Panc1 (cell line): Measurements from ENCODE around the gene FOXK1.

Experiments
- CTCF ChIP-seq: fragments of 450-650 bp; IDR thresholded peaks from 2 replicates; pipeline ENCODE4 v1.5.1; 2017; ENCODE audit warnings: mild to moderate bottlenecking
- POLR2AphosphoS5 ChIP-seq: IDR thresholded peaks from 2 replicates; pipeline ENCODE4 v1.6.1; 2012; ENCODE audit warnings: mild to moderate bottlenecking, low read depth, low read length, moderate library complexity
- SIN3A ChIP-seq: IDR thresholded peaks from 2 replicates; pipeline ENCODE4 v1.6.1; 2012; ENCODE audit warnings: low read depth, mild to moderate bottlenecking, low read length, moderate library complexity, borderline replicate concordance; ENCODE audit not compliant: insufficient read depth
- TF ChIP-seq, protein P1 (sequence below), 2 experiments: IDR thresholded peaks; 2 replicates each; pipeline ENCODE4 v1.6.1; 2011 to 2012; ENCODE audit warnings: low read depth in 2 of 2, control low read depth in 1 of 2, low read length in 1 of 2, mild to moderate bottlenecking in 1 of 2, moderate library complexity in 1 of 2; ENCODE audit not compliant: insufficient read depth in 1 of 2

- no peak for TF ChIP-seq SIN3A
- TF ChIP-seq CTCF, result no peak
- no peak for TF ChIP-seq POLR2AphosphoS5
- TF ChIP-seq, protein P1, sequence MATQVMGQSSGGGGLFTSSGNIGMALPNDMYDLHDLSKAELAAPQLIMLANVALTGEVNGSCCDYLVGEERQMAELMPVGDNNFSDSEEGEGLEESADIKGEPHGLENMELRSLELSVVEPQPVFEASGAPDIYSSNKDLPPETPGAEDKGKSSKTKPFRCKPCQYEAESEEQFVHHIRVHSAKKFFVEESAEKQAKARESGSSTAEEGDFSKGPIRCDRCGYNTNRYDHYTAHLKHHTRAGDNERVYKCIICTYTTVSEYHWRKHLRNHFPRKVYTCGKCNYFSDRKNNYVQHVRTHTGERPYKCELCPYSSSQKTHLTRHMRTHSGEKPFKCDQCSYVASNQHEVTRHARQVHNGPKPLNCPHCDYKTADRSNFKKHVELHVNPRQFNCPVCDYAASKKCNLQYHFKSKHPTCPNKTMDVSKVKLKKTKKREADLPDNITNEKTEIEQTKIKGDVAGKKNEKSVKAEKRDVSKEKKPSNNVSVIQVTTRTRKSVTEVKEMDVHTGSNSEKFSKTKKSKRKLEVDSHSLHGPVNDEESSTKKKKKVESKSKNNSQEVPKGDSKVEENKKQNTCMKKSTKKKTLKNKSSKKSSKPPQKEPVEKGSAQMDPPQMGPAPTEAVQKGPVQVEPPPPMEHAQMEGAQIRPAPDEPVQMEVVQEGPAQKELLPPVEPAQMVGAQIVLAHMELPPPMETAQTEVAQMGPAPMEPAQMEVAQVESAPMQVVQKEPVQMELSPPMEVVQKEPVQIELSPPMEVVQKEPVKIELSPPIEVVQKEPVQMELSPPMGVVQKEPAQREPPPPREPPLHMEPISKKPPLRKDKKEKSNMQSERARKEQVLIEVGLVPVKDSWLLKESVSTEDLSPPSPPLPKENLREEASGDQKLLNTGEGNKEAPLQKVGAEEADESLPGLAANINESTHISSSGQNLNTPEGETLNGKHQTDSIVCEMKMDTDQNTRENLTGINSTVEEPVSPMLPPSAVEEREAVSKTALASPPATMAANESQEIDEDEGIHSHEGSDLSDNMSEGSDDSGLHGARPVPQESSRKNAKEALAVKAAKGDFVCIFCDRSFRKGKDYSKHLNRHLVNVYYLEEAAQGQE (IDR thresholded peaks at IDR 0.05; ENCODE audit: insufficient read depth in 1 of 2, low read depth in 2 of 2, low read length in 1 of 2), result no peak
Measured at GRCh38 chr7:4707980-4708411, 25.9 kb downstream of the FOXK1 start.
